ENCODE results near the gene PGS1. TPM values are rescaled to one million over a fixed set of nuclear protein-coding genes. Genes with fewer than 3 reads are reported as not detected.

The PGS1 gene
- total and polyA plus RNA-seq, 2 of the 8 experiments (the other 6 are each of a cell fraction or from before 2014, with no cell fraction given) = 46.7 to 60.0 TPM

GRCh38 chr17:78374631-78375274, 3.7 kb upstream of the PGS1 start (continued):
- no peak for TF ChIP-seq CHD7 (IDR thresholded peaks at IDR 0.05; ENCODE audit: insufficient replicate concordance, low read length)
- peak; percentile 56; the same call in 1 of the 2 replicates for TF ChIP-seq TAF1 (IDR thresholded peaks at IDR 0.05; ENCODE audit: low read depth, low read length)
- no peak for TF ChIP-seq CTBP2 (IDR thresholded peaks at IDR 0.05; ENCODE audit: borderline replicate concordance, insufficient read depth, insufficient read length, low read length)
- peak; percentile 34 to 68; a peak in 2 of 3 replicates for TF ChIP-seq POLR2A (IDR thresholded peaks at IDR 0.05; ENCODE audit: control extremely low read depth in 1 of 2, low read depth in 2 of 2, low read length in 2 of 2)
- TF ChIP-seq BRCA1 (IDR thresholded peaks at IDR 0.05; ENCODE audit: low read depth, low read length) = no peak
- TF ChIP-seq EP300 (IDR thresholded peaks at IDR 0.05; ENCODE audit: borderline replicate concordance in 1 of 2, low read depth in 2 of 2, low read length in 2 of 2) = no peak
- TF ChIP-seq, protein P1, sequence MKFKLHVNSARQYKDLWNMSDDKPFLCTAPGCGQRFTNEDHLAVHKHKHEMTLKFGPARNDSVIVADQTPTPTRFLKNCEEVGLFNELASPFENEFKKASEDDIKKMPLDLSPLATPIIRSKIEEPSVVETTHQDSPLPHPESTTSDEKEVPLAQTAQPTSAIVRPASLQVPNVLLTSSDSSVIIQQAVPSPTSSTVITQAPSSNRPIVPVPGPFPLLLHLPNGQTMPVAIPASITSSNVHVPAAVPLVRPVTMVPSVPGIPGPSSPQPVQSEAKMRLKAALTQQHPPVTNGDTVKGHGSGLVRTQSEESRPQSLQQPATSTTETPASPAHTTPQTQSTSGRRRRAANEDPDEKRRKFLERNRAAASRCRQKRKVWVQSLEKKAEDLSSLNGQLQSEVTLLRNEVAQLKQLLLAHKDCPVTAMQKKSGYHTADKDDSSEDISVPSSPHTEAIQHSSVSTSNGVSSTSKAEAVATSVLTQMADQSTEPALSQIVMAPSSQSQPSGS (IDR thresholded peaks at IDR 0.05; ENCODE audit: low read length) = no peak
- peak in 1 of 2 experiments; percentile 52; a peak in 2 of 4 replicates for TF ChIP-seq HDAC2 (IDR thresholded peaks at IDR 0.05; ENCODE audit: borderline replicate concordance in 1 of 2, low read depth in 2 of 2, low read length in 2 of 2)
